Subcutaneous adipose tissue (tissue), 4 donors: ENCODE results near the gene ABAT. TPM values are rescaled to one million over a fixed set of nuclear protein-coding genes. Genes with fewer than 3 reads are reported as not detected.

Source experiments
- CTCF ChIP-seq: fragments of 450-650 bp; IDR thresholded peaks from one replicate; pipeline ENCODE4 v1.5.1; 2016; ENCODE audit warnings: low read depth, mild to moderate bottlenecking, control low read depth, antibody characterized with exemption, moderate library complexity
- total RNA-seq, 4 donors: library from RNA; depleted of rRNA; stranded (reverse); fragments of >200 nt; gene quantifications; one replicate each; pipeline ENCODE4 v1.1.0, GENCODE V29; 2016

Gene ABAT
- total RNA-seq, 4 donors from 2014 or later, result 4.9 to 9.8 (median 7.0) TPM

DNA sequence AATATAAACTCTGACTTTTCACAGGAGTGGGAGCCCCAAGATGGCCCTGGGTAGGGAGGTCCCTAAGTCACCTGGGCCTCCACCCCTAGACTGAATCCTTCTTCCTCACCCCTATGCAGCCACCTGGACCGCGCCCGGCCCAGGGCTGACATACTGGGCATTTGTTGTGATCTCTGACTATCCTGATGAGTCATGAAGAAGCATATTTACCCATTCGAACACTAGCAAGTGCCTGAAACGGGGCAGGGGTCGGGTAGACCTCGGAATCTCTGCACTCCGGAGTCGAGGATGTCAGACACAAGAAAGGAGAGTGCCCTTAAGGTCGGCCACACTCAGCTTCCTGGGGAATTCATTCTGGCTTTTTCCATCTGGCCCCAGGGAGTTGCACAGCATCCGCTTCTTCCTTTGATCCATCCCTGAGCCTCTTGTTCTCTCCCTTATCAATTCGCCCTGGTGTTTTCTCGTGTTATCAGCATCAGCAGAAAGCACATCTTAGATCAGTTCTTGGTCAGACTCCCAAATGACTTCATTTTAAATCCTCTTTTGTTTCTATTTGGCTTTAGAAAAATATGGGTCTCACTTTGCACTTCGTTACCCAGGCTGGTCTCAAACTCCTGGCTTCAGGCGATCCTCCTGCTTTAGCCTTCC, 42.5 kb upstream of the ABAT start:
- TF ChIP-seq CTCF, result no peak

GRCh38 chr16:8632675-8633182, 41.7 kb upstream of the ABAT start:
- TF ChIP-seq CTCF, result no peak

- no peak for TF ChIP-seq CTCF
Measured at GRCh38 chr16:8634991-8635736, 39.3 kb upstream of the ABAT start.

GRCh38 chr16:8639694-8640093, 34.7 kb upstream of the ABAT start:
- no peak for TF ChIP-seq CTCF

- TF ChIP-seq CTCF, result no peak
Measured at GRCh38 chr16:8641671-8642070, 32.7 kb upstream of the ABAT start.

GRCh38 chr16:8642146-8642545, 32.3 kb upstream of the ABAT start:
- no peak for TF ChIP-seq CTCF
